T-helper 2 cell (primary cell): ENCODE results near the gene CRADD.
A peak's percentile ranks its signal among the peaks of the same experiment; 100 is the strongest.
"Not testable (repeated sequence)": the region's sequence is repeated elsewhere in the genome, so short reads cannot be mapped to it uniquely, and the experiment has no call there.

Experiments used
- DNase-seq, 5 experiments: peaks; one replicate each; pipeline versions ENCODE4 v3.0.0 to v3.0.0-alpha.2; 2012 to 2022

Gene CRADD

DNA sequence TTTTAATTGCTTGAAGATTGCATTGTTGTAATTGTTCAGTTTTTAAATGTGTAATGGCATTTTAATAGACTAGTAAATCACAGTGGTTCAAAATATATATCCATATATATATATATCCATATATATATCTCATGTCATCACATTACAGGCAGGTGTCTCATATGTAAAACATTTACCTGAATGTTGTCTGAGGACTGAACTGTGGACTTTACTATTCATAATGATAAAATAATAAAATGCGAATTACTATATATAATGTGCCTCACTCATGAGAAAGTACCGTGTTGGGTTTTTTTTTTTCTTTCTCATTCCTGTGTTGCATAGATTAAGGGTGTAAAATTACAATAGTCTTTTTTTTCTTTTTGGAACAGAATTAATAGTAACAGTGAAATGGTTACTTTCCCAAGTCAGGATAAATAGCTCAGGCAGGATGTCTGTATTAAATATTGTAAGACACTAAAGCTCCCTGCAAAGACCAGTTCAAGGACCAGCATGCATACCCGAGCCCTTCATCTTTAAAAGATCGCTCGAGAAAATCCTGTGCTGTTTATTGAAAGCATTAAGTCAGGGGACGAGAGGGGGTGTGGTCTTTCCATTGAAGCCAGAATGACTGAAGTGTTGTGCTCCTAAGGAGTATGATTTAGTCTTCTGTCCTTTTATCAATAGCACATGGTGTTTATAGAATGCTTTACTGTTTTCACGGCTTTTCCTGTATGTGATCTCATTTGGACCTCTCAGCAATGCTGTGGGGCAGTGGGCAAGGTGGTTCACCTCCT is 173.5 kb downstream of the CRADD start:
- no peak for DNase-seq

- DNase-seq: peak in 2 of 5 experiments; percentile 32 to 91
Measured at GRCh38 chr12:93851257-93851671, 174.1 kb downstream of the CRADD start.

DNA sequence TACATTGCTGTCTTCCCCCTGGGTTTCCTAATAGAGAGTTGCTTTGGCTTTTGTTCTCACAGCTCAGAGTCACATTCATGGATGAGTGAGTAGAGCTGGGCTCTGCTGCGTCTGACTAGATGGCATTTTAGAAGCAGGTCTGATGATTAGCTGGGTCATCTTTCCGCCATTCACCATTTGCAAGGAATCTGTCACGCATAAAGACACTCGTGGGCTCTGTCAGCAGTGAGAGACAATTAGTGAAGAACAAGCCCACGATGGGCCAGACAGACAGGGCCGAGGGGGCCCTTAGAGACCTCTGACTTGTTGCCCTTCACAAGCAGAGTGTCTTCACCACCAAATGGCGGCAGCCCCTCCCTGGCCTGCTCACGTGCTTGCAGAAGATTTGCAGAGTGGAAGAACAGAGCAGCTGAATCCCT is 175.0 kb downstream of the CRADD start:
- DNase-seq: no peak

GRCh38 chr12:93853698-93854478 is 176.7 kb downstream of the CRADD start:
- DNase-seq: no peak

GRCh38 chr12:93855261-93855660 is 178.1 kb downstream of the CRADD start:
- no peak for DNase-seq

DNA sequence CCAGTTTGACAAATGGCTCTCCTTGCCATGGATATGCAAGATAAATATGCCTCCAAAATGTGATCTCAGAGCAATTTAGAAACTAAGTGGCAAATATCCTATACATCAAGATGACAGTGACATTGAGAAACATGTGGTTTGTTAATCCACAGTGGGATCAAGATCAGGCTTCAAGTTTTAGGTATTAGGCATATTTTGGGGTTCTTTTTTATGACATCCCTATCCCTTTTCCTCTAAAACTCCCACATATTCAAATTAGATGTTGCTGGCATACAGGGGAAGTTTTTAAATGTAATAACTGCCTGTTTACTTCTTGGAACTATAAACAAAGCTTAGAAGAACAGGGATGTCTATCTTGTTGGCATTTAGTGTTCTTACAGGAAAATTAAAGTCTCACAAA is 179.4 kb downstream of the CRADD start:
- DNase-seq: no peak

DNA sequence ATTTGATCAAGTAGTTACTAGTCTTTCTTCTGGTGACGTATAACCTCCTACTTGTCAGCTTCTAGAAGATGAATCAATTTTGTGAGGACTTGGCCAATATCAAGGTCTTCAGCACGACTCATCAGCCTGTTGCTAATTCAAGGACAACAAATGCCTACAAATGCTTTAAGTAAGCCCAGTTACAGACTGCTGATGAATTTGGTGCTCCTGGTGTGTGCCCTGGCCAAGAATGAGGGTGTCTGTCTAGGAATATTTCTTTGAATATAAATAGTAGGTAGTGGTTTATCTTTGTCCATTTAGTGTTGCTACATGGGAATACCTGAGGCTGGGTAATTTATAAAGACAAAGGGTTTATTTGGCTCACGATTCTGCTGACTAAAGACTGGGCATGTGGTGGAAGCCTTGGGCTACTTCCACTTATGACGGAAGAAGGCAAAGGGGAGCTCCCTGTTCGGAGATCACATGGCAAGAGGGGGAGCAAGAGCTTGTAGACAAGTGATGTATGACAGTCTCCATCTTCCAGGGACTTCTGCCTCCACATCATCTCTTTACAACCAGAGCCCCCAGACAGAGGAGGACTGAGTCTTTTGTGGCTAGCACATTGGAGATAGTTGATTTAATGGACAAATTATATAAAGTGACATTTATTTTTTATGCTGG is 180.2 kb downstream of the CRADD start:
- no peak for DNase-seq

DNA sequence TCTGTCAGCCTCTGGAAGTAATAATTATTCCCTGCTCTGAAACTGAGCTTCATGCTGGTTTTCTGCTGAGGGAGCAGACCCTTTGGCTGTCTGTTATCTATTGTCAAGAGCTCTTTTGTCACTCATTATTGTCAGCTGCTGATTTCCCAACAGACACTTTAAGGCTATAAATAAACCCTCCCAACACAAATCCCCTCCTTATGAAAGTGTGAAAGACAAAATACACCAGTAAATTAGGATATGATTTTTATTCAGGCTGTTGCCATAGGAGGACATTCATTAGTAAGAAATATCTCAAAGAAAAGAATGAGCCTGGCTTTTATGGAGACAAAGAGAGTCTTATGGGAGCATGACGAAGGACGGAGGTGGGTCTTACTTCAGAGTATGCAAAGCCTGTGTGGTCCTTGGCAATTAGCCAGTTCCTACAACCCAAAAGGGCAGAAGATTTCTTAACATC is 180.8 kb downstream of the CRADD start:
- no peak for DNase-seq

GRCh38 chr12:93860668-93861373 is 183.6 kb downstream of the CRADD start:
- peak in 1 of 5 experiments; percentile 16 for DNase-seq

DNA sequence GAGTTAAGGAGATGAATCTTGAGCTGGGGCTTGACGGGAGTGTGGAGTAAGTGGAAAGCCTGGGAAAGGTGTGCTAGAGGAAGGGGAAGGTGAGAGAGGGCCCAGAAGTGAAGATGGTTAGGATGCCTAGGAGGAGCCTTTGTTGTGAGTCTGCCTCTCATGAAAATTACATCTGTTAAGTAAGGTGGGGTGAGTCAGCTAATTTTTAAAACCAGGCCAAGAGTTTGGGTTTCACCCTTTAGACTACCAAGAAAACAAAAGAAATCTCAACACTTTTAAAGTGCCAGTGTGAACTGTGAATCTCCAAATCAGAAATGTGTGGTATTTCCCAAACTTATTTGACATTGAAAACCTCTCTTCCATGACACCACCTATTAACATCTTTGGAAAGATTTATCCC is 185.2 kb downstream of the CRADD start:
- no peak for DNase-seq

DNA sequence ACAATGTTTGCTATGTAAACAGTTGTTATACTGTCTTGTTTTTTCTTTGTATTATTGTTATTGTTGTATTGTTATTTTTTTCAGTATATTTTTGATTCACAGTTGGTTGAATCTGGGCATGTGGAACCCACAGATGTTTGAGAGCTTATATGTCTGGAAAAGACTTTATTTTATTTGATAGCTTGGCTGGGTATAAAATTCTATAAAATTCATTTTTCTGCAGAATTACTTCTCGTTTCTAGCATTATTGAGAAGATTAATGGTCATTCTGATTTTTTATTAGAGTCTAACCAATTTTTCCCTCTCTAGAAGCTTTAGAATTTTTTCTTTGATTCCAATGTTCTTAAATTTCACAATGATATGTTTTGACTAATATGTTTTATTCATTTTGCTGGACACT is 188.6 kb downstream of the CRADD start:
- DNase-seq: no peak

DNA sequence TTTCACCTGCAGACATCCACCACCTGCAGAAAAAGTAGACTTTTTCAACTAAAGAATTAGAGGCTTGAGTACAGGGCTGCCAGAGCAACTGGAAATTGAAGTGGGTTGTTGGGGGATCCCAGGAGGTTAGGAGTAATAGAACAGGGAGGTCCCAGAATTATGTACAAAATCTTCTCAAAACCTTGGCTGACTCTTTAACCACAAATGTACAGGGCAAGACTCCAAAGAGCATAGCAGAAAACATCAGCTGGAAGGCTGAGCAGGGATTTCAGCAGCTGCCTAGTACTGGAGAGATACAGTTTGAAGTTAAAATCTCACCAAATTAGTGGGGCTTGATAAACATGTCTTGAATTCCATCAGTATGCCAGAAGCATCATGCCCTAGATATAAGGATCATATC is 191.6 kb downstream of the CRADD start:
- DNase-seq: no peak

- DNase-seq: no peak
Measured at GRCh38 chr12:93870020-93870795, 193.0 kb downstream of the CRADD start.

DNA sequence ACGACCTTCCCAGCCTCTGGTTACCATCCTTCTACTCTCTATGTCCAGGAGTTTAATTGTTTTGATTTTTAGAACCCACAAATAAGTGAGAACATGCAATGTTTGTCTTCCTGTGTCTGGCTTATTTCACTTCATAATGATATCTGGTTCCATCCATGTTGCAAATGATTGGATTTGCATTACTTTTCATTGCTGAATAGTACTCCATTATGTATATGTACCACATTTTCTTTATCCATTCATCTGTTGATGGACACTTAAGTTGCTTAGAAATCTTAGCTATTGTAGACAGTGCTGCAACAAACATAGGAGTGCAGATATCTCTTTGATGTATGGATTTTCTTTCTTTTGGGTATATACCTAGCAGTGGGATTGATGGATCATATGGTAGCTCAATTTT is 194.4 kb downstream of the CRADD start:
- DNase-seq: not testable (repeated sequence)

DNA sequence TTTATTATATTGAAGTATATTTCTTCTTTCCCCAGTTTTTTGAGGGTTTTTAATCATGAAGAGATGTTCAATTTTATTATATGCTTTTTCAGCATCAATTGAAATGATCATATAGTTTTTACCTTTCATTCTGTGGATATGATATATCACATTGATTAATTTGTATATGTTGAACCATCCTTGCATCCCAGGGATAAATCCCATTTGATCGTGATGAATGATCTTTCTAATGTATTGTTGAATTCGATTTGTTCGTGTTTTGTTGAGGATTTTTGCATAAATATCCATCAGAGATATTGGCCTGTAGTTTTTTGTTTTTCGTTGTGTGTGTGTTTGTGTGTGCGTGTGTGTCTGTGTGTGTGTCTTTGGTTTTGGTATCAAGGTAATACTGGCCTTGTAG is 196.4 kb downstream of the CRADD start:
- DNase-seq: no peak

DNA sequence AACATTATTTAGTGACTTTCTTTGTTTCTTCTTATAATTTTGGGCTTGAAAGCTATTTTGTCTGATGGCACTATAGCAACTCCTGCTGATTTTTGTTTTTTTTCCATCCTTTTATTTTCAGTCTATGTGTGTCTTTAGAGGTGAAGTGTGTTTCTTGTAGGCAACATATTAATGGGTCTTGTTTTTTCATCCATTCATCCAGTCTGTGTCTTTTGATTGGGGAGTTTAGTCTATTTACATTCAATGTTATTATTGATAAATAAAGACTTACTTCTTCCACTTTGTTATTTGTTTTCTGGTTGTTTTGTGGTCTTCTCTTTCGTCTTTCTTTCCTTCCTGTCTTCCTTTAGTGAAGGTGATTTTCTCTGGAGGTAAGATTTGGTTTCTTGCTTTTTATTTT is 198.0 kb downstream of the CRADD start:
- DNase-seq: no peak

- no peak for DNase-seq
Measured at GRCh38 chr12:93876360-93876759, 199.2 kb downstream of the CRADD start.

DNA sequence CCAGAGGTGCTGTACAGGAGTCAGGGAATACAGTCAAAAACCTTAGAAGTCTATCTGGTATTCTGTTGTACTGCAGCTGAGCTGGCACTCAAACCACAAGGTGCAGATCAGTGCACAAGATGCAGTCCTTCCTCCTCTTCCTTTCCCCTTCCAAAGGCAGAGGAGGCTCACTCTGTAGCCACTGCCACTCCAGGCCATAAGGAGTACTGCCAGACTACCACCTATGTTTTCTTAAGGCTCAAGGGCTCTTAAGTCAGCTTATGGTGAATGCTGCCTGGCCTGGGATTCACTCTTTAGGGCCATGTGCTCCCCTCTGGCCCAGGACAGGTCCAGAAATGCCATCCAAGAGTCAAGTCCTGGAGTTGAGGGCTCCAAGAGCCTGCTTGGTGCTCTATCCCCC is 200.3 kb downstream of the CRADD start:
- DNase-seq: peak in 1 of 5 experiments; percentile 22

GRCh38 chr12:93879476-93880421 is 202.6 kb downstream of the CRADD start:
- no peak for DNase-seq

- DNase-seq: peak in 1 of 5 experiments; percentile 86
Measured at GRCh38 chr12:93880853-93881522, 203.8 kb downstream of the CRADD start.
